ENCODE results near the gene PHF21B. TPM values are rescaled to one million over a fixed set of nuclear protein-coding genes. Genes with fewer than 3 reads are reported as not detected.

Gene PHF21B
- total RNA-seq, 1 experiment from 2014 or later: not detected

DNA sequence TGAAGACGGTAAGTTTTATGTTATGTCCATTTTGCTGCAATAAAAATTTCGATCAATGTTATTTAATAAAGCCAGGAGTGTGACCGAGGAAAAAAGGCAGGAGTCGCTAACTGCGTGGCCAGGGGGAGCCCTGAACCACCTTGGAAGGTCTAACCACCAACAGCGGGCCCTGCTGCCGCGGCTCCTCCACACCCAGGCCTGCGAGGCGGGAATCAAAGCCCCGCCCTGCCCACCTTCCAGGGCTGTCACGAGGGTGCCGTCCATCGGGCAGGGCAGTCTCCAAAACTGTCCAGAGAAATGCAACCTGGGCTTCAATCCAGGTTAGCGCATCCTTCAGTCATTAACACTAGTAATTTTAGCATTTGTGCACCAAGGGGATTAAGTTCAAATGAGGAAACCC lies 19.0 kb downstream of the PHF21B start:
- no peak for DNase-seq (ENCODE audit: low read depth)

DNA sequence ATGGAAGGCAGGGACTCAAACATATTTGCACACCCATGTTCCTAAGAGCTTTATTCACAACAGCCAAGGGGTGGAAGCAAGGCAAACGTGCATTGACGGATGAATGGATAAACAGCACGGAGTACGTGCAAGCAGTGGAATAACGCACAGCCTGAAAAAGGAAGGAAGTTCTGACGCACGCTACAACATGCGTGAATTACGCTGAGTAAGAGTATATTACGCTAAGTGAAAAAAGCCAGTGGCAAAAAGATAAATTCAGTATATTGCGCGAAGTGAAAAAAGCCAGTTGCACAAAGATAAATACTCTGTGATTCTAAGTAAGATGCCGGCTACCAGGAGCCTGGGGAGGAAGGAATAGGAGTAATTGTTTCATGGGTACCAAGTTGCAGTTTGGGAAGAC lies 19.5 kb downstream of the PHF21B start:
- DNase-seq (ENCODE audit: low read depth): no peak

- DNase-seq (ENCODE audit: low read depth): no peak
These were observed 21.1 kb downstream of the PHF21B start for GRCh38 chr22:44988671-44989070.

DNA sequence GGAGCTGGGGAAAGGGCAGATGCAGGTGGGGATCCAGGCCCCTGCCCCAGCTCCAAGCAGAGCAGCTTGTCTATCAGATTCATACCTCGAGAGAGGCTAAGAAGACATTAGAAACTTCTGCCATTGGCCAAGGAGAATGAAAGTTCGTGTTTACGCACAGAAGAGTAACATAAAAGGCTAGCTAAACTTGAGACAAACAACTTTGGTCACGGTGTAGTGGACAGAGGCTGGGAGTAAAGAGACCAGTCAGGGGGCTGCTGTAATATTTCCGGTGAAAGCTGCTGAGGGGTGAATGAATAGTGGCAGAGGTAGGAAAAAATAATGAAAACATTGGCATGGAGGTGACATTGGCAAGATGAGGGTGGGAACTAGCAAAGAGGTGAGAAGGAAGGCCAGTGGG lies 22.9 kb downstream of the PHF21B start:
- no peak for DNase-seq (ENCODE audit: low read depth)

- no peak for DNase-seq (ENCODE audit: low read depth)
These were observed 23.8 kb downstream of the PHF21B start for GRCh38 chr22:44985906-44986527.

DNA sequence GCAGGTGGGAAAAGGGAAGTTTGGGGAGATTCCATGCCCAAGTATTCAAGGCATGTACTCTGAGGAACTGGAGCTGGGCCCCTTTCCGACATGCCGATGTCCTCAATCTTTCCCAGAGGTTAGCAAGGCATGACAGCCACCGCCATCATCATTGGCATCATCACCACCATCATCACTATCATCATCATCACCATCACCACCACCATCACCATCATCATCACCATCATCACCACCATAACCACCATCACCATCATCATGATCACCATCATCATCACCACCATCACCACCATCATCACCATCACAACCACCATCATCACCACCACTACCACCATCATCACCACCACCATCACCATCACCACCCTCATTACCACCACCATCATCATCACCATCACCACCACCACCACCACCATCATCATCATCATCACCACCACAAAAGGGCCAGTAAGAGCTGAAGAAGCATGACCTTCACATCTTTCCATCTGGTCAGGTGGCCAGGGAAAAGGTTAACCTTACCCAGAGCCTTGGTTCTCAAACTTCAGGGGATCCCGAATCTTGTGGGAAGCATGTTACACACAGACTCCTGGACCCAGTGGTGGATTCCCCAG lies 25.8 kb downstream of the PHF21B start:
- DNase-seq (ENCODE audit: low read depth): no peak

DNA sequence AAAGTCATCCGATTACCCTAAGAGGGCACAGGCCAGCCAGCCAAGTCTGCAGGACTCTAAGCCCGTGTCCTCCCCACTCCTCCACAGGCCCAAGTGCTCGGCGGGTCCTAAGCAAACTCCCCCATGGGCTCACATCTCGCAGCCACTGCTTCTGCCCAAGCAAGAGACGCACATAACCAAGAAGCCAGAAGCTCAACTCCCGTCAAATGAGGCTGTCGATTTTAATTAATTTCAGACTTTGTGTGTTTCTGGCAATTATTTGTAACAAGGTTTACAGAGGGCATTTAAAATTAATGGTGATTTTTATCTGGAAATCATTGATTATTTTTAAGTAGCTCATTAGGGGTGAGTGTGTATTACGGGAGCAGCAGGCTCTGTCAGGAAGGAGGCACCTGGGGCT lies 27.4 kb downstream of the PHF21B start:
- DNase-seq (ENCODE audit: low read depth): no peak

GRCh38 chr22:44981857-44982256 lies 27.9 kb downstream of the PHF21B start:
- no peak for DNase-seq (ENCODE audit: low read depth)

DNA sequence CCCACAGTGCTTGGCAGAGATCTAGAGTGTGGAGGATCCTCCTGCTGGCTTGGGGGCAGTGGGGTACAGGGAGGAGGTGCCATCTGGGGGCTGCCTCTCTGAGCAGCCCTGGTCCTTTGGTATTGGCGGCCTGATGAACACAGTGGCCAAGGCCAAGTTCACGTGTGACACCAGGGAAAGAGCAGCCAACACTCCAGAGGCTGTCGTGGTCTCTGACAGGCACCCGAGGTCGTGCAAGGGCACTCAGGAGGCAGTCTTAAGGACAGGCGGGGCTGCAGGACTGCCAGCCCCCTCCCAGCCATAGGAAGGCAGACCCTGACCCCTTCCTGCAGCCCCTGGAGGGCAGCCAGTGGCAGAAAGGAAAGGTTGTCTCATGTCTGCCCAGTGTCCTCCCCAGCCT lies 30.7 kb downstream of the PHF21B start:
- DNase-seq (ENCODE audit: low read depth): no peak

GRCh38 chr22:44975427-44976262 lies 34.2 kb downstream of the PHF21B start:
- peak; percentile 71 for DNase-seq (ENCODE audit: low read depth)

DNA sequence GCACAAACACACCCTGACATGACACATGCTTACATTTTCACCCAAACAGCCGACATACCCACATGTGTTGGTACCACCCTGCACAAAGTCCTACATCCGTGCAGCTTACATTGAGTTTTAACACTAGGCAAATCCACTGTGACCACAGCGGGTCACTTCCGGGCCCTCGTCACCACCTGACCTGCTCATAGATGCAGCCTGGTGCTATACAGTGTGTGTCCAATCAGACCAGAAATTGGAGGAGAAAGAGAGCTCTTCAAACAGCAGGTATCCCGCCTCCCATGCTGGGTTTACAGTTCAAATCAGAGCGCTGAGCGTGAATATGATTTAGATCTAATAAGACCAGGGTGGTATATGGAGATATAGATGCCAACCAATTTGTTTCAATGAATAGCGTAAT lies 35.4 kb downstream of the PHF21B start:
- no peak for DNase-seq (ENCODE audit: low read depth)

DNA sequence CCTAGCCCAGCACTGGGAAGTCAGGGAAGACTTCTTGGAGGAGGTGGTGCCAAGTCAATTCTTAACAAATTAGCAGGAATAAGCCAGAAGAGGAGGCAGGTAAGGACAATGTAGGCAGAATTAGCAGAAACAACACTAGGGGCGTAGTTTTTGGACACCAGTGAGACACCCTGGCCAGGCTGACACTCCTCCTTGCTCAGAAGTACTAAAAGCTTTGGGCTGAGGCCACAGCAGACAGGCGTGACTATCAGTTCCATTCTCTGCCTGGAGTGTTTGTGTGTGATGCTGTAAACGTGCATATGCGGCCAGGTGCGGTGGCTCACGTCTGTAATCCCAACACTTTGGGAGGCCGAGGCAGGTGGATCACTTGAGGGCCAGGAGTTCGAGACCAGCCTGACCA lies 36.0 kb downstream of the PHF21B start:
- DNase-seq (ENCODE audit: low read depth): no peak

GRCh38 chr22:44972363-44973083 lies 37.3 kb downstream of the PHF21B start:
- DNase-seq (ENCODE audit: low read depth): no peak

DNA sequence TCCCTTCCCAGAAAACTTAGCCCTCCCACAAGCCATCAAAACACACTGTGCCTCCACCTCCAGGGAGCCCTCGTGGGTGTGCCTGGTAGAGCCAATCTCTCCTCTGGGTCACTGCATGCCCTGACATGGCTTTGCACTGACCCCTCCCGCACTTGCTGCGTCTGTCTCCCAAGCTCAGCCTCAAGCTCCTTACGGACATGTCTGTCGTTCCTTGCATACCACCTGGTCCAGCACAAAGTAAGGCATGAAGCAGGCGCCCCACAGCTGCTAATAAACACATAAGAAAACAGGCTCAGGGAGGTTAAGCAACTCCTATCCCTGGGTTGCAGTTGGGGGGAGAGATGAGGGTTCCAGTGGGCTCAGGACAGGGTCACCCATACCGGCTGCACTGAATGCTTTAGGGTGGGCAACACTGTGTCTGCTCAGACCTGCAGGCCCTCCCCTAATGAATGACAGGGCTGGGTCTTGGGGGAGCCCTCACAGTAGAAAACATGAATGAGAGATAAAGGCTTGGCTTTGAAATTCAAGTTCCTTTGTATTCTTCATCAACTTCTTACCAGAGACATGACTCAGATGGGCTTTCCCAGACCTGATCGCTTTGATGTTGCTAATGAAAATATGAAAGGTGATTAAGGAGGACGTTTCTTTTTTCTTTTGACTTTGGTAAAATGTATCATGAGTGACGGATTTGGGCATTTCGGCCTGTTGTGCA lies 38.0 kb downstream of the PHF21B start:
- no peak for DNase-seq (ENCODE audit: low read depth)

DNA sequence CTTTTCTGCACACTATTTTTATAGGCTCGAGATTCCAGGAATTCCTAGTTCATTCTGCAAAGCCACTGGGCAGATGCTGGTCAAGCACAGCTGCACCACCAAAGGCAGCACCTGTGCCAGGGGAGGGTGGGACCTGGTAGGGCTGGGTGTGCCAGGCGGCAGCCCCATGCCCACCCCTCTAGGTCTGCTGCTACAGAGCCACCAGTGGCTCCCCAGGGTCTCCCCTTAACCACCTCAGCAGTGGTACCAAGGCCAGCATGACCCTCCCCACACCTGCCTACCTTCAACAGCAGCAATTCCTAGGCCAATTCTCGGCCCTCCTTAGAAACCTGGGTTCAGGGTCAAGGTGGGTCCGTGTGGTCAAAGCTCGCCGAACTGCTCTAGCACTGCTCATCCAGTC lies 39.5 kb downstream of the PHF21B start:
- DNase-seq (ENCODE audit: low read depth): no peak

GRCh38 chr22:44969817-44970216 lies 40.0 kb downstream of the PHF21B start:
- no peak for DNase-seq (ENCODE audit: low read depth)

DNA sequence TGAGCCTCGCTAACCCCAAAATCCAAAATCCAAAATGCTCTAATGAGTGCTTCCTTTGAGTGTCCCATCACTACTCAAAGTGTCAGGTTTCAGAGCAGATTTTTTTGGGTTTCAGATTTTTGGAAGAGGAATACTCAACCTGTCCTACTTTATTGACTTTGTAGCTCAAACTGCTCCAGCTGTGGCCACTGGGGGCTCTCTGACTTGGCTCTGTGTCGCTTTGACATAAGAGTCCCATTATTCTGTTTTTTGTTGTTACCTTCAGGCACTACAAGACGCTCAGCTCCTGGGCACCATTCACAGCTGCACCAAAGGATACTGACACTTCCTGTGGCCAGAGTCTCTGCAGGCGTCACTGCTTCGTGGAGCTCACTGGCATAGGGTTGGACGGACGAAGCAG lies 41.1 kb downstream of the PHF21B start:
- no peak for DNase-seq (ENCODE audit: low read depth)

GRCh38 chr22:44965171-44965570 lies 44.6 kb downstream of the PHF21B start:
- no peak for DNase-seq (ENCODE audit: low read depth)

DNA sequence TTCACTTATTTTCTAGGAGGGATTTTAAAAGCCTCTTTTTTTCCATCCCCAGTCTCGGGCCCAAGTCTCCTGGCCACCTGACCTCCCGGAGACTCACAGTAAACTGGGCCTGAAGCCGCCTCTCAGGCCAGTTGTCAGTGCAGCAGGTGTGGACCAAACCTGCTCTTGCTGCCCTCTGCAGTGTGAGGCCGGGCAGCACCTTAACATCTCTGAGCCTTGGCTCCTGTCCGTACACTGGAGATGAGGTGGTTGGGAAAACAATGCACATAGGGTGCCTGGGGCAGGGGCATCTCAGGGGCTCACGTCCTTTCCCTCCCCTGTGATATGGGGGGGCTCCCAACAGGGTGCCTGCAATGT lies 45.1 kb downstream of the PHF21B start:
- DNase-seq (ENCODE audit: low read depth): no peak

- no peak for DNase-seq (ENCODE audit: low read depth)
These were observed 45.7 kb downstream of the PHF21B start for GRCh38 chr22:44963832-44964721.

Measured in RPMI7951 (cell line).